Neural progenitor cell (in vitro differentiated cells): ENCODE results near the gene ADAM22.

Source experiments
- CTCF ChIP-seq: fragments of 200-600 bp; sonication (generic); IDR thresholded peaks from 2 replicates; pipeline ENCODE4 v1.5.1; 2017; ENCODE audit warnings: antibody characterized with exemption, mild to moderate bottlenecking
- EZH2phosphoT487 ChIP-seq: fragments of 200-600 bp; sonication (generic); IDR thresholded peaks from 2 replicates; pipeline ENCODE4 v1.6.1; 2017; ENCODE audit warnings: antibody characterized with exemption

GRCh38 chr7:87944547-87944946, 10.5 kb downstream of the ADAM22 start:
- TF ChIP-seq CTCF (no peak), EZH2phosphoT487 (no peak)
